Measurements from ENCODE around the gene CFAP77.

The CFAP77 gene

DNA sequence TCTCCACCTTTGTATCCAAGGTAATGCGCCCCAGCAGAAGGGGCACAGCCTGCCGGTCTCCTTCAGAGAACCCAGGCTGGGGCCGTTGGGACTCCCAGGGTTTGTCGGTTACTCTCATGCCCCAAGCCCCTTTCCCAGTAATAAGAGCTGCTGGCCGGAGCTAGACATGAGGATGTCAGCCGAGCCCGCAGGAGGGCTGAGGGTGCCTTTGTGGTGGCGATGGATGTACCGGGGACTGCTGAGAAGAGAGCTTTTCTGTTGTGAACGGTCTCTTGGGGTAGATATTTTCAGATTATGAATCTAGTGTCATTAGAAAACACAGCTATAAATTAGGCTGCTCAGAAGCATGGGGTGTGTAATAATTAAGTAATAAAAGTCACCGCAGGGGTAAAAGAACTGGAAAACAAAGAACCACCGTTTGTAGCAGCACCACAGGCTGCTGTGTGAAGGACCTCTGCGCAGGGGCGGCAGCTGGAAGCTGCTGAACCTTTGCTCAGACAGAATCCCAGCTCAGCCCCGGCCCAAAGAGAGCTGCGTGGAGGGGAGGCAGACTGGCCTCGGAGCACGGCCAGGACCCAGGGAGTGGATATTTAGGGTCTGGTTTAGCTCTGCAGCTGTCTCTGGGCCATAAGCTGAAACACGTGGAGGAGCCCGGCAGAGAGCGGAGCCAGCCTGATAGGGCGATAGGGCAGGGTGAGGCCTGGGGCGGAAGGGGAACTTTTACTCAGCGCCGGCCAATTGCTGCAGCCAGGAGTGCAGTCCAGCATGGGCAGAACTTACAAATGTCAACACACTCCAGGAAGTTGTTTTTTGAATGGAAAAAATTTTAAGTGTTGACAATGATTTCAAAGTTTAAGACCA is 121.9 kb downstream of the CFAP77 start:
- Mint-ChIP-seq H3K4me1 (peaks cover 14% of the 10 kb centered on the region), H3K27ac (peak overlapping the region in 2 of 3 experiments; percentile 13 to 68), H3K9me3 (peaks cover 12% of the 10 kb centered on the region), H3K4me3 (peak overlapping the region in 2 of 3 experiments; percentile 15 to 24), H3K27me3 (ENCODE audit: low read depth) (peaks cover 21% of the 10 kb centered on the region), H3K36me3 (ENCODE audit: low read depth) (peaks cover 4% of the 10 kb centered on the region)
- TF ChIP-seq CTCF (IDR thresholded peaks at IDR 0.05; ENCODE audit: unreplicated experiment in 3 of 3), result no peak

GRCh38 chr9:132534832-132535231 is 124.8 kb downstream of the CFAP77 start:
- Mint-ChIP-seq H3K9me3 (peaks cover 15% of the 10 kb centered on the region), H3K36me3 (ENCODE audit: low read depth) (peaks cover 4% of the 10 kb centered on the region), H3K4me3 (no peak overlapping the region), H3K27me3 (ENCODE audit: low read depth) (peaks cover 29% of the 10 kb centered on the region), H3K4me1 (peaks cover 14% of the 10 kb centered on the region), H3K27ac (no peak overlapping the region)
- no peak for TF ChIP-seq CTCF (IDR thresholded peaks at IDR 0.05; ENCODE audit: unreplicated experiment in 3 of 3)

- no peak overlapping the region for H3K4me3 Mint-ChIP-seq
- no peak for TF ChIP-seq CTCF (IDR thresholded peaks at IDR 0.05; ENCODE audit: unreplicated experiment in 3 of 3)
- peaks cover 19% of the 10 kb centered on the region for H3K27me3 Mint-ChIP-seq (ENCODE audit: low read depth)
- H3K36me3 Mint-ChIP-seq (ENCODE audit: low read depth), result peaks cover 4% of the 10 kb centered on the region
- peaks cover 12% of the 10 kb centered on the region for H3K9me3 Mint-ChIP-seq
- H3K27ac Mint-ChIP-seq, result no peak overlapping the region
- H3K4me1 Mint-ChIP-seq, result peaks cover 10% of the 10 kb centered on the region
Observed at GRCh38 chr9:132536124-132536523, 126.1 kb downstream of the CFAP77 start.

DNA sequence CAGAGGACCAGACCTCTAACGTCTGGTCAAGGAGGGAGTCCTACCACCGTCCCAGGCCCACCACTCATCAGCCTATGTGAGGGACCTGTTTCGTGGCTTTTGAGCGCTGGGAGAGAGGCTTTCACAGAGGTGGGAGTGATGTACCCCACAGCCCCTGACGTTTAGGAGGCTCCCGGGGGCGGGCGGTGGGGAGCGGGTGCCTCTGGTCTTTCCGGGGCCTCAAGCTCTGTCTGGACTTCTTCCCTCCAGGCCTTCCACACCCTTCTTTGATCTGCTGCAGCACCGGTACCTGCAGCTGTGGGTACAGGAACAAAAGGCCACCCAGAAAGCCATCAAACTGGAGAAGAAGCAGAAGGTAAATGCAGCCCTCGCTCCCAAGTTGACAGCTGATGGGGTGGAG is 127.3 kb downstream of the CFAP77 start:
- Mint-ChIP-seq H3K4me1 (no peaks in the 10 kb centered on the region), H3K4me3 (no peak overlapping the region), H3K27ac (no peak overlapping the region), H3K27me3 (ENCODE audit: low read depth) (peaks cover 18% of the 10 kb centered on the region), H3K36me3 (ENCODE audit: low read depth) (peaks cover 4% of the 10 kb centered on the region), H3K9me3 (peaks cover 11% of the 10 kb centered on the region)
- TF ChIP-seq CTCF (IDR thresholded peaks at IDR 0.05; ENCODE audit: unreplicated experiment in 3 of 3), result no peak

DNA sequence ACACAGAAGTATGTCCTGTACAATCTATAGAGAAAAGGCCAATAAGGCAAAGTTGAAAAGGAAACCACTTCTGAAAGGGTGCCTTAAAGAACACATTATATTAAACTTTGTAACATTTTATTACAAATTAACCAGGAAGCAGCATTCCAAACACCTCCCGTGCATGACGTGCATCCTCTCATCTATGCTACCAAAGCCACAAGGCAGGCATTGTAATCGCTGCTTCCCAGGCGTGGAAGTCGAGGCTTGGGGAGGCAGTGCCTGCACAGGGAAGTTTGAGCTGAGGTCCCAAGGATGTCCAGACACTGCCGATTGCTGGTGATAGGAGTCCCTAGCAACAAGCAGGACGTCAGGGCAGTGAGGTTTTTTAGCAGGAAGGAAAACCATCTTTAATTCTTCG is 128.1 kb downstream of the CFAP77 start:
- H3K27ac Mint-ChIP-seq, result peak overlapping the region in 2 of 3 experiments; percentile 35 to 46
- no peak overlapping the region for H3K4me3 Mint-ChIP-seq
- H3K9me3 Mint-ChIP-seq, result peaks cover 11% of the 10 kb centered on the region
- peaks cover 4% of the 10 kb centered on the region for H3K36me3 Mint-ChIP-seq (ENCODE audit: low read depth)
- TF ChIP-seq CTCF (IDR thresholded peaks at IDR 0.05; ENCODE audit: unreplicated experiment in 3 of 3), result no peak
- H3K27me3 Mint-ChIP-seq (ENCODE audit: low read depth), result peaks cover 17% of the 10 kb centered on the region
- H3K4me1 Mint-ChIP-seq, result no peaks in the 10 kb centered on the region

- Mint-ChIP-seq H3K9me3 (peaks cover 11% of the 10 kb centered on the region), H3K36me3 (ENCODE audit: low read depth) (peaks cover 4% of the 10 kb centered on the region), H3K4me1 (peaks cover 5% of the 10 kb centered on the region), H3K27ac (no peak overlapping the region), H3K4me3 (no peak overlapping the region), H3K27me3 (ENCODE audit: low read depth) (peaks cover 23% of the 10 kb centered on the region)
- no peak for TF ChIP-seq CTCF (IDR thresholded peaks at IDR 0.05; ENCODE audit: unreplicated experiment in 3 of 3)
Observed at GRCh38 chr9:132539096-132539495, 129.1 kb downstream of the CFAP77 start.
